GM12878 (cell line): Measurements from ENCODE around the gene DHRS1. TPM values are rescaled to one million over a fixed set of nuclear protein-coding genes. Genes with fewer than 3 reads are reported as not detected.
A peak's percentile ranks its signal among the peaks of the same experiment; 100 is the strongest.

Source experiments
- ESRRA ChIP-seq: IDR thresholded peaks from 2 replicates; pipeline ENCODE4 v1.6.1; 2012; ENCODE audit warnings: mild to moderate bottlenecking, low read length, improper control_type of control experiment
- HDAC2 ChIP-seq: fragments of 200-600 bp; sonication (generic); IDR thresholded peaks from 2 replicates; pipeline ENCODE4 v1.6.1; 2017
- KDM1A ChIP-seq: fragments of 200-600 bp; sonication (generic); IDR thresholded peaks from 2 replicates; pipeline ENCODE4 v1.6.1; 2016; ENCODE audit warnings: borderline replicate concordance
- KLF5 ChIP-seq: fragments of 450-650 bp; IDR thresholded peaks from 2 replicates; pipeline ENCODE4 v1.6.1; 2014; ENCODE audit warnings: mild to moderate bottlenecking; ENCODE audit not compliant: partially characterized antibody
- MXI1 ChIP-seq: fragments of 150-350 bp; IDR thresholded peaks from 2 replicates; pipeline ENCODE4 v1.6.1; 2011; ENCODE audit warnings: low read depth, mild to moderate bottlenecking, inconsistent platforms, low read length, improper control_type of control experiment
- MYB ChIP-seq: fragments of 150-350 bp; IDR thresholded peaks from 2 replicates; pipeline ENCODE4 v1.6.1; 2014; ENCODE audit warnings: mild to moderate bottlenecking, low read depth, low read length, borderline replicate concordance
- POLR2AphosphoS5 ChIP-seq: IDR thresholded peaks from 2 replicates; pipeline ENCODE4 v1.6.1; 2011; ENCODE audit warnings: mild to moderate bottlenecking, low read length, inconsistent platforms
- RBBP5 ChIP-seq: fragments of 200-600 bp; sonication (generic); conservative IDR thresholded peaks from 2 replicates; pipeline ENCODE4 v1.6.1; 2016
- RUNX3 ChIP-seq: IDR thresholded peaks from 2 replicates; pipeline ENCODE4 v1.6.1; 2012; ENCODE audit warnings: low read length, inconsistent platforms
- TAF1 ChIP-seq: IDR thresholded peaks from 2 replicates; pipeline ENCODE4 v1.6.1; 2011; ENCODE audit warnings: mild to moderate bottlenecking, low read depth, low read length, borderline replicate concordance
- ZNF622 ChIP-seq: fragments of 450-650 bp; IDR thresholded peaks from 2 replicates; pipeline ENCODE4 v1.6.1; 2017; ENCODE audit warnings: mild to moderate bottlenecking, inconsistent platforms
- polyA plus RNA-seq, 11 experiments: library from polyadenylated mRNA; depleted of rRNA in 4 of 11; unstranded in 6 of 11; stranded (reverse) in 5 of 11; fragments of >200 nt; fragmentation: Nextera tagmentation in 4 of 11; fragmentation: Illumina TruSeq in 1 of 11; extraction: Ambion mirVana in 4 of 11; extraction: Trizol in 1 of 11; gene quantifications; 1 replicate in 1 of 11; 2 replicates in 10 of 11; pipeline versions ENCODE4 v1.2.1 to v1.2.3, GENCODE V29; 2011 to 2016; ENCODE audit warnings: inconsistent platforms in 2 of 11, missing spikeins in 2 of 11, low read depth in 1 of 11
- total RNA-seq, 4 experiments: library from RNA; depleted of rRNA in 3 of 4; stranded (reverse); fragments of >200 nt in 3 of 4; fragmentation: Illumina TruSeq in 1 of 4; extraction: Trizol in 1 of 4; gene quantifications; 2 replicates each; pipeline versions ENCODE4 v1.2.1 to v1.2.3, GENCODE V29; 2013 to 2021
- TF ChIP-seq, protein P1 (sequence below): fragments of 450-650 bp; IDR thresholded peaks from 2 replicates; pipeline ENCODE4 v1.6.1; 2018; ENCODE audit warnings: borderline replicate concordance, mild to moderate bottlenecking; ENCODE audit not compliant: partially characterized antibody

DHRS1 gene
- total and polyA plus RNA-seq, 10 of the 15 experiments (the other 5 are each of a cell fraction or from before 2014, with no cell fraction given): 12.1 to 45.0 (median 25.7) TPM

DNA sequence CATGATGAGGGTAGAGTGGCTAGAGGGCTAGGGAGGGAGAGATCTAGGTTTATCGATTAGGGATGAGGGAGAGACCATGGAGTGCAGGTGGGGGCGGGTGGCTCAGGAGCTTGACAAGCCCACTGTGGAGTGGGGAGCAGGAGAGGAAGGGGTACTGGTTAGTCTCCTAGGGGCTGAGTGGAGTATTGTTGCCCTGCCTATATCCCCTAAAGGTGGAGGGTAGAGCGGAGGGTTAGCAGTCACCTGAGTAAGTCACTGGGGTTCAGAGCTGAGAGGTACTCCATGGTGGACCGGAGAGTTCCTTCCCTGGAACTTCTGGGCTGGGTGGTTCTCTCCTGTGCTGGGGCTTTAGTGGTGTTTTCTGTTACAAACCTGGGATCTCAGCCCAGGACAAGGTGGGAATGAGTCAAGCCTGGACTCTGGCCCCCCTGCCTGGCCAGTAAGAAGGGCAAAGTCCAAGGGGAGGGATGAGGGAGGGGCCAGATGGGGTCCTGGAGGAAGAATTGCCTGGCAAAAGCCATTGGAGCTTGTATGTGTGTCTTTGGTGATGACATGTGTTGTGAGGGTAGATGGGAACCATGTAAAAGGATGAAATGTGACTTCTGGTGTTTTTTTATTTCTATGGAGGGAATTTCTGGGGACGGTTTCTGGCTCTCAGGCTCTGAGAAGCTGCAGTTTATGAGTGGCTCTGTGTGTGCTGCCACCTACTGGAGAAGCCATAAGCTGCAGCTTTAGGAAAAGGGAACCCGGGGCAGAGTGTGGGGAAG is 8.2 kb upstream of the DHRS1 start, which contains the start of gene CIDEB (continued):
- TF ChIP-seq ZNF622 (no peak), TAF1 (no peak), HDAC2 (no peak), MXI1 (no peak), POLR2AphosphoS5 (no peak), MYB (no peak), RUNX3 (no peak), RBBP5 (no peak), ESRRA (no peak), KLF5 (no peak), KDM1A (no peak)
- TF ChIP-seq, protein P1, sequence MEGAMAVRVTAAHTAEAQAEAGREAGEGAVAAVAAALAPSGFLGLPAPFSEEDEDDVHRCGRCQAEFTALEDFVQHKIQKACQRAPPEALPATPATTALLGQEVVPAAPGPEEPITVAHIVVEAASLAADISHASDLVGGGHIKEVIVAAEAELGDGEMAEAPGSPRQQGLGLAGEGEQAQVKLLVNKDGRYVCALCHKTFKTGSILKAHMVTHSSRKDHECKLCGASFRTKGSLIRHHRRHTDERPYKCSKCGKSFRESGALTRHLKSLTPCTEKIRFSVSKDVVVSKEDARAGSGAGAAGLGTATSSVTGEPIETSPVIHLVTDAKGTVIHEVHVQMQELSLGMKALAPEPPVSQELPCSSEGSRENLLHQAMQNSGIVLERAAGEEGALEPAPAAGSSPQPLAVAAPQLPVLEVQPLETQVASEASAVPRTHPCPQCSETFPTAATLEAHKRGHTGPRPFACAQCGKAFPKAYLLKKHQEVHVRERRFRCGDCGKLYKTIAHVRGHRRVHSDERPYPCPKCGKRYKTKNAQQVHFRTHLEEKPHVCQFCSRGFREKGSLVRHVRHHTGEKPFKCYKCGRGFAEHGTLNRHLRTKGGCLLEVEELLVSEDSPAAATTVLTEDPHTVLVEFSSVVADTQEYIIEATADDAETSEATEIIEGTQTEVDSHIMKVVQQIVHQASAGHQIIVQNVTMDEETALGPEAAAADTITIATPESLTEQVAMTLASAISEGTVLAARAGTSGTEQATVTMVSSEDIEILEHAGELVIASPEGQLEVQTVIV: peak; percentile 20
